ENCODE measurements around the gene SZT2.
"Not testable (repeated sequence)": the region's sequence is repeated elsewhere in the genome, so short reads cannot be mapped to it uniquely, and the experiment has no call there.

SZT2 gene

GRCh38 chr1:43405876-43406234 is 16.2 kb downstream of the SZT2 start:
- no peaks in the 10 kb centered on the region for H3K9me3 ChIP-seq (ENCODE audit: insufficient read depth, low read depth, low read length)
- no peak overlapping the region for H3K18ac ChIP-seq (ENCODE audit: low read length)
- H4K8ac ChIP-seq (ENCODE audit: low read depth, low read length), result no peak overlapping the region
- H3K4me3 ChIP-seq (ENCODE audit: low read depth, low read length), result no peak overlapping the region
- peaks cover 25 to 35% of the 10 kb centered on the region in 2 experiments for H3K36me3 ChIP-seq (ENCODE audit: control insufficient read depth in 1 of 2, insufficient read depth in 2 of 2, low read length in 2 of 2)
- no peak overlapping the region for H2AK5ac ChIP-seq (ENCODE audit: low read length)
- H3K27ac ChIP-seq (ENCODE audit: low read depth, low read length), result no peak overlapping the region
- H3K79me1 ChIP-seq (ENCODE audit: low read length), result no peaks in the 10 kb centered on the region
- 100% methylated on average over 1 of the region's 2 CpGs for WGBS (ENCODE audit: extremely low coverage, insufficient coverage, insufficient read length)
- no peak overlapping the region for H2AFZ ChIP-seq (ENCODE audit: insufficient read depth, low read length, poor library complexity)
- H3K79me2 ChIP-seq (ENCODE audit: control insufficient read depth, insufficient read depth, low read length, poor library complexity), result no peaks in the 10 kb centered on the region
- no peak overlapping the region for H2BK120ac ChIP-seq (ENCODE audit: insufficient read depth, low read length, poor library complexity)
- no peaks in the 10 kb centered on the region for H3K4me1 ChIP-seq (ENCODE audit: control insufficient read depth in 1 of 2, insufficient read depth in 2 of 2, low read length in 2 of 2)
- no peaks in the 10 kb centered on the region for H3K27me3 ChIP-seq (ENCODE audit: insufficient read depth, low read length)
- no peak overlapping the region for H3K14ac ChIP-seq (ENCODE audit: low read length)
- H2BK12ac ChIP-seq (ENCODE audit: low read length), result no peak overlapping the region
- no peak overlapping the region for H2BK5ac ChIP-seq (ENCODE audit: low read depth, low read length, poor library complexity)
- DNase-seq, result no peak
- no peak overlapping the region for H3K4ac ChIP-seq (ENCODE audit: low read depth, low read length)
- H3K4me2 ChIP-seq (ENCODE audit: low read length), result no peak overlapping the region
- no peak overlapping the region for H3K23ac ChIP-seq (ENCODE audit: low read length)
- no peak overlapping the region for H3K9ac ChIP-seq (ENCODE audit: low read length)
- H4K91ac ChIP-seq (ENCODE audit: low read depth, low read length), result no peak overlapping the region
- H4K12ac ChIP-seq (ENCODE audit: low read depth, low read length), result no peak overlapping the region

DNA sequence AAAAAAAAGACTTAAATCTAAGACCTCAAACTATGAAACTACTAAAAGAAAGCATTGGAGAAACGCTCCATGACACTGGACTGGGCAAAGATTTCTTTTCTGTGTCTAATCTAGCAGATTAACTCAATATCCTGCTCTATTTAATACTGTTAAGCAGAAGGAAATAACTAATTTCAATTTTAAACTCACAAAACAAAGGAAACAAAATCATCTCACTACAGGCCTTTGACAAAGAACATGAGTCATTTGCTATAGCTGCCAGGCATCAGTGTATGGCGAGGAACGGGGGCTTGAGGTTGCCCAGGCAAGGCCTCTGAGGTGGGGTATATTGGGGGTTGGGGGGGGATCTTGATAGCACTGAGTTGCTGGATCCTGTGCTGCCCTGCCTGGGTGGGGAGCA is 20.9 kb downstream of the SZT2 start:
- Histone ChIP-seq H3K4me1 (ENCODE audit: control insufficient read depth in 1 of 2, insufficient read depth in 2 of 2, low read length in 2 of 2) (no peaks in the 10 kb centered on the region), H2BK5ac (ENCODE audit: low read depth, low read length, poor library complexity) (no peak overlapping the region), H3K4me3 (ENCODE audit: low read depth, low read length) (no peak overlapping the region), H4K8ac (ENCODE audit: low read depth, low read length) (no peak overlapping the region), H3K4ac (ENCODE audit: low read depth, low read length) (no peak overlapping the region), H3K27me3 (ENCODE audit: insufficient read depth, low read length) (no peaks in the 10 kb centered on the region), H3K4me2 (ENCODE audit: low read length) (no peak overlapping the region), H4K12ac (ENCODE audit: low read depth, low read length) (no peak overlapping the region), H2BK12ac (ENCODE audit: low read length) (no peak overlapping the region), H2AFZ (ENCODE audit: insufficient read depth, low read length, poor library complexity) (no peak overlapping the region), H3K9me3 (ENCODE audit: insufficient read depth, low read depth, low read length) (no peaks in the 10 kb centered on the region), H3K23ac (ENCODE audit: low read length) (no peak overlapping the region), H2AK5ac (ENCODE audit: low read length) (no peak overlapping the region), H3K79me2 (ENCODE audit: control insufficient read depth, insufficient read depth, low read length, poor library complexity) (no peaks in the 10 kb centered on the region), H3K27ac (ENCODE audit: low read depth, low read length) (no peak overlapping the region), H4K91ac (ENCODE audit: low read depth, low read length) (no peak overlapping the region), H3K79me1 (ENCODE audit: low read length) (no peaks in the 10 kb centered on the region), H3K18ac (ENCODE audit: low read length) (no peak overlapping the region), H3K14ac (ENCODE audit: low read length) (no peak overlapping the region), H3K36me3 (ENCODE audit: control insufficient read depth in 1 of 2, insufficient read depth in 2 of 2, low read length in 2 of 2) (peaks cover 19 to 23% of the 10 kb centered on the region in 2 experiments), H2BK120ac (ENCODE audit: insufficient read depth, low read length, poor library complexity) (no peak overlapping the region), H3K9ac (ENCODE audit: low read length) (no peak overlapping the region)
- no CpG with 5 or more reads among the region's 3 CpGs for WGBS (ENCODE audit: extremely low coverage, insufficient coverage, insufficient read length)
- DNase-seq, result no peak

DNA sequence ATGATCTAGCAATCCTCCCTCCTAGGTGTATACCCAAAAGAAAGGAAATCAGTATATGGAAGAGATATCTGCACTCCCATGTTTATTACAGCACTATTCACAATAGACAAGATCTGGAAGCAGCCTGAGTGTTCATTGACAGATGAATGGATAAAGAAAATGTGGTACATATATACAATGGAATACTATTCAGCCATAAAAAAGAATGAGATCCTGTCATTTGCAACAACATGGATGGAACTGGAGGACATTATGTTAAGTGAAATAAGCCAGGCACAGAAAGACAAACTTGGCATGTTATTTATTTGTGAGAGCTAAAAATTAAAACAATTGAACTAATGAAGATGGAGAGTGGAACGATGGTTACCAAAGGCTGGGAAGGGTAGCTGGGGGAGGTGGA is 23.7 kb downstream of the SZT2 start:
- H2AK5ac ChIP-seq (ENCODE audit: low read length); H3K79me2 ChIP-seq (ENCODE audit: control insufficient read depth, insufficient read depth, low read length, poor library complexity); H3K79me1 ChIP-seq (ENCODE audit: low read length); H2BK12ac ChIP-seq (ENCODE audit: low read length); H2BK5ac ChIP-seq (ENCODE audit: low read depth, low read length, poor library complexity); H4K12ac ChIP-seq (ENCODE audit: low read depth, low read length); H2AFZ ChIP-seq (ENCODE audit: insufficient read depth, low read length, poor library complexity); H3K4me3 ChIP-seq (ENCODE audit: low read depth, low read length); H3K4me1 ChIP-seq (ENCODE audit: control insufficient read depth in 1 of 2, insufficient read depth in 2 of 2, low read length in 2 of 2); H3K27me3 ChIP-seq (ENCODE audit: insufficient read depth, low read length); H3K14ac ChIP-seq (ENCODE audit: low read length); H4K91ac ChIP-seq (ENCODE audit: low read depth, low read length); H3K4ac ChIP-seq (ENCODE audit: low read depth, low read length); DNase-seq; H3K9ac ChIP-seq (ENCODE audit: low read length); H3K18ac ChIP-seq (ENCODE audit: low read length); H3K4me2 ChIP-seq (ENCODE audit: low read length); H2BK120ac ChIP-seq (ENCODE audit: insufficient read depth, low read length, poor library complexity); H4K8ac ChIP-seq (ENCODE audit: low read depth, low read length); H3K27ac ChIP-seq (ENCODE audit: low read depth, low read length); H3K23ac ChIP-seq (ENCODE audit: low read length); H3K9me3 ChIP-seq (ENCODE audit: insufficient read depth, low read depth, low read length): not testable (repeated sequence)
- peaks cover 19 to 30% of the 10 kb centered on the region in 2 experiments for H3K36me3 ChIP-seq (ENCODE audit: control insufficient read depth in 1 of 2, insufficient read depth in 2 of 2, low read length in 2 of 2)
- no CpG with 5 or more reads among the region's 1 CpG for WGBS (ENCODE audit: extremely low coverage, insufficient coverage, insufficient read length)

GRCh38 chr1:43414634-43415223 is 25.0 kb downstream of the SZT2 start:
- Histone ChIP-seq H3K79me2 (ENCODE audit: control insufficient read depth, insufficient read depth, low read length, poor library complexity) (no peaks in the 10 kb centered on the region), H3K4me1 (ENCODE audit: control insufficient read depth in 1 of 2, insufficient read depth in 2 of 2, low read length in 2 of 2) (no peaks in the 10 kb centered on the region), H3K4me2 (ENCODE audit: low read length) (no peak overlapping the region), H3K4ac (ENCODE audit: low read depth, low read length) (no peak overlapping the region), H3K9me3 (ENCODE audit: insufficient read depth, low read depth, low read length) (no peaks in the 10 kb centered on the region), H2AFZ (ENCODE audit: insufficient read depth, low read length, poor library complexity) (no peak overlapping the region), H2BK120ac (ENCODE audit: insufficient read depth, low read length, poor library complexity) (no peak overlapping the region), H2AK5ac (ENCODE audit: low read length) (no peak overlapping the region), H3K36me3 (ENCODE audit: control insufficient read depth in 1 of 2, insufficient read depth in 2 of 2, low read length in 2 of 2) (peaks cover 26 to 38% of the 10 kb centered on the region in 2 experiments), H3K23ac (ENCODE audit: low read length) (no peak overlapping the region), H4K8ac (ENCODE audit: low read depth, low read length) (no peak overlapping the region), H2BK5ac (ENCODE audit: low read depth, low read length, poor library complexity) (no peak overlapping the region), H3K9ac (ENCODE audit: low read length) (no peak overlapping the region), H3K14ac (ENCODE audit: low read length) (no peak overlapping the region), H4K12ac (ENCODE audit: low read depth, low read length) (no peak overlapping the region), H3K79me1 (ENCODE audit: low read length) (no peaks in the 10 kb centered on the region), H3K18ac (ENCODE audit: low read length) (peak overlapping the region; percentile 46), H4K91ac (ENCODE audit: low read depth, low read length) (no peak overlapping the region), H3K4me3 (ENCODE audit: low read depth, low read length) (no peak overlapping the region), H3K27ac (ENCODE audit: low read depth, low read length) (no peak overlapping the region), H3K27me3 (ENCODE audit: insufficient read depth, low read length) (no peaks in the 10 kb centered on the region), H2BK12ac (ENCODE audit: low read length) (no peak overlapping the region)
- DNase-seq, result peak; percentile 43 to 77
- WGBS (ENCODE audit: extremely low coverage, insufficient coverage, insufficient read length), result no CpG with 5 or more reads among the region's 5 CpGs

All from trophoblast cell (in vitro differentiated cells and primary cell).